Measurements from ENCODE around the gene AKT3. TPM values are rescaled to one million over a fixed set of nuclear protein-coding genes. Genes with fewer than 3 reads are reported as not detected.

The AKT3 gene
- total RNA-seq, 2 experiments from 2014 or later = 28.3 to 31.5 TPM

- DNase-seq = no peak
- H3K27ac Mint-ChIP-seq = no peak overlapping the region
- H3K36me3 Mint-ChIP-seq (ENCODE audit: low read depth) = peaks cover 5% of the 10 kb centered on the region
- ChIA-PET POLR2A (no interaction called here), CTCF (no interaction called here)
- H3K4me3 Mint-ChIP-seq = no peak overlapping the region
- H3K27me3 Mint-ChIP-seq = no peaks in the 10 kb centered on the region
- peaks cover 8% of the 10 kb centered on the region for H3K9me3 Mint-ChIP-seq
- peaks cover 14% of the 10 kb centered on the region for H3K4me1 Mint-ChIP-seq
These were observed 117.4 kb downstream of the AKT3 start for GRCh38 chr1:243732637-243733036.

GRCh38 chr1:243731974-243732625 lies 117.9 kb downstream of the AKT3 start:
- peaks cover 17% of the 10 kb centered on the region for H3K4me1 Mint-ChIP-seq
- no peak for DNase-seq
- ChIA-PET POLR2A (no interaction called here), CTCF (no interaction called here)
- peaks cover 8% of the 10 kb centered on the region for H3K9me3 Mint-ChIP-seq
- no peak overlapping the region for H3K4me3 Mint-ChIP-seq
- H3K36me3 Mint-ChIP-seq (ENCODE audit: low read depth) = peaks cover 5% of the 10 kb centered on the region
- H3K27me3 Mint-ChIP-seq = no peaks in the 10 kb centered on the region
- no peak overlapping the region for H3K27ac Mint-ChIP-seq

GRCh38 chr1:243731301-243731891 lies 118.6 kb downstream of the AKT3 start:
- POLR2A ChIA-PET = no interaction called here

GRCh38 chr1:243730487-243731150 lies 119.4 kb downstream of the AKT3 start:
- H3K9me3 Mint-ChIP-seq = peaks cover 8% of the 10 kb centered on the region
- H3K27ac Mint-ChIP-seq = no peak overlapping the region
- no peak for DNase-seq
- ChIA-PET POLR2A (no interaction called here), CTCF (no interaction called here)
- H3K36me3 Mint-ChIP-seq (ENCODE audit: low read depth) = peaks cover 5% of the 10 kb centered on the region
- peaks cover 19% of the 10 kb centered on the region for H3K4me1 Mint-ChIP-seq
- H3K4me3 Mint-ChIP-seq = no peak overlapping the region
- H3K27me3 Mint-ChIP-seq = no peaks in the 10 kb centered on the region

More at GRCh38 chr1:243731301-243731891, 118.6 kb downstream of the AKT3 start:
- Mint-ChIP-seq H3K36me3 (ENCODE audit: low read depth) (peaks cover 5% of the 10 kb centered on the region), H3K9me3 (peaks cover 8% of the 10 kb centered on the region), H3K27ac (no peak overlapping the region), H3K4me3 (no peak overlapping the region), H3K27me3 (no peaks in the 10 kb centered on the region), H3K4me1 (peaks cover 19% of the 10 kb centered on the region)
- CTCF ChIA-PET = no interaction called here
- no peak for DNase-seq

- POLR2A ChIA-PET = no interaction called here
- no peak for DNase-seq
- Mint-ChIP-seq H3K4me3 (no peak overlapping the region), H3K27me3 (no peaks in the 10 kb centered on the region), H3K9me3 (peaks cover 8% of the 10 kb centered on the region), H3K27ac (no peak overlapping the region), H3K4me1 (peaks cover 19% of the 10 kb centered on the region), H3K36me3 (ENCODE audit: low read depth) (peaks cover 5% of the 10 kb centered on the region)
- CTCF ChIA-PET = no interaction called here
These were observed 120.1 kb downstream of the AKT3 start for GRCh38 chr1:243729956-243730355.

GRCh38 chr1:243727503-243728203 lies 122.4 kb downstream of the AKT3 start:
- CTCF ChIA-PET = interaction anchor here (1.1 kb wide), 1 partner anchor 280 kb away, joined by 3 read pairs; no protein-coding TSS in a partner anchor
- POLR2A ChIA-PET = no interaction called here
- Mint-ChIP-seq H3K4me3 (no peak overlapping the region), H3K9me3 (peaks cover 8% of the 10 kb centered on the region), H3K4me1 (peaks cover 19% of the 10 kb centered on the region), H3K27me3 (no peaks in the 10 kb centered on the region), H3K27ac (no peak overlapping the region), H3K36me3 (ENCODE audit: low read depth) (peaks cover 5% of the 10 kb centered on the region)
- no peak for DNase-seq

GRCh38 chr1:243726806-243727502 lies 123.1 kb downstream of the AKT3 start:
- peaks cover 18% of the 10 kb centered on the region for H3K4me1 Mint-ChIP-seq
- no peaks in the 10 kb centered on the region for H3K27me3 Mint-ChIP-seq
- peaks cover 8% of the 10 kb centered on the region for H3K9me3 Mint-ChIP-seq
- POLR2A ChIA-PET = no interaction called here
- CTCF ChIA-PET = interaction anchor here (1.1 kb wide), 1 partner anchor 279 kb away, joined by 3 read pairs; no protein-coding TSS in a partner anchor
- DNase-seq = no peak
- H3K36me3 Mint-ChIP-seq (ENCODE audit: low read depth) = peaks cover 5% of the 10 kb centered on the region
- no peak overlapping the region for H3K4me3 Mint-ChIP-seq
- H3K27ac Mint-ChIP-seq = no peak overlapping the region

- Mint-ChIP-seq H3K27ac (no peak overlapping the region), H3K27me3 (no peaks in the 10 kb centered on the region), H3K36me3 (ENCODE audit: low read depth) (peaks cover 5% of the 10 kb centered on the region), H3K9me3 (peaks cover 8% of the 10 kb centered on the region), H3K4me1 (peaks cover 18% of the 10 kb centered on the region), H3K4me3 (no peak overlapping the region)
- ChIA-PET POLR2A (no interaction called here), CTCF (no interaction called here)
- no peak for DNase-seq
These were observed 124.2 kb downstream of the AKT3 start for GRCh38 chr1:243725846-243726245.

- peaks cover 18% of the 10 kb centered on the region for H3K4me1 Mint-ChIP-seq
- H3K4me3 Mint-ChIP-seq = no peak overlapping the region
- peaks cover 5% of the 10 kb centered on the region for H3K9me3 Mint-ChIP-seq
- no peaks in the 10 kb centered on the region for H3K27me3 Mint-ChIP-seq
- peaks cover 5% of the 10 kb centered on the region for H3K36me3 Mint-ChIP-seq (ENCODE audit: low read depth)
- POLR2A ChIA-PET = no interaction called here
- CTCF ChIA-PET = interaction anchor here (0.6 kb wide), 1 partner anchor 99 kb away, joined by 3 read pairs; no protein-coding TSS in a partner anchor
- DNase-seq = no peak
- H3K27ac Mint-ChIP-seq = no peak overlapping the region
These were observed 125.0 kb downstream of the AKT3 start for GRCh38 chr1:243725075-243725474.

GRCh38 chr1:243723458-243724043 lies 126.5 kb downstream of the AKT3 start:
- DNase-seq = no peak
- POLR2A ChIA-PET = no interaction called here

GRCh38 chr1:243723050-243723449 lies 127.0 kb downstream of the AKT3 start:
- no peak overlapping the region for H3K4me3 Mint-ChIP-seq
- no peaks in the 10 kb centered on the region for H3K9me3 Mint-ChIP-seq
- H3K27me3 Mint-ChIP-seq = no peaks in the 10 kb centered on the region
- ChIA-PET POLR2A (no interaction called here), CTCF (no interaction called here)
- no peaks in the 10 kb centered on the region for H3K36me3 Mint-ChIP-seq (ENCODE audit: low read depth)
- H3K4me1 Mint-ChIP-seq = peaks cover 8% of the 10 kb centered on the region
- no peak for DNase-seq
- no peak overlapping the region for H3K27ac Mint-ChIP-seq

More at GRCh38 chr1:243723458-243724043, 126.5 kb downstream of the AKT3 start:
- CTCF ChIA-PET = no interaction called here
- H3K4me1 Mint-ChIP-seq = peaks cover 10% of the 10 kb centered on the region
- no peaks in the 10 kb centered on the region for H3K27me3 Mint-ChIP-seq
- no peaks in the 10 kb centered on the region for H3K36me3 Mint-ChIP-seq (ENCODE audit: low read depth)
- H3K4me3 Mint-ChIP-seq = no peak overlapping the region
- peak overlapping the region; percentile 38 for H3K27ac Mint-ChIP-seq
- H3K9me3 Mint-ChIP-seq = no peaks in the 10 kb centered on the region

GRCh38 chr1:243719476-243719875 lies 130.6 kb downstream of the AKT3 start:
- no peak for DNase-seq
- H3K27me3 Mint-ChIP-seq = no peaks in the 10 kb centered on the region
- H3K4me1 Mint-ChIP-seq = no peaks in the 10 kb centered on the region
- CTCF ChIA-PET = no interaction called here
- no peak overlapping the region for H3K27ac Mint-ChIP-seq
- POLR2A ChIA-PET = no interaction called here
- H3K4me3 Mint-ChIP-seq = no peak overlapping the region
- no peaks in the 10 kb centered on the region for H3K36me3 Mint-ChIP-seq (ENCODE audit: low read depth)
- H3K9me3 Mint-ChIP-seq = no peaks in the 10 kb centered on the region
